Hematopoietic multipotent progenitor cell treated with erythropoietin and hydrocortisone succinate and interleukin-3 and kit ligand, for 8 days (in vitro differentiated cells): ENCODE measurements around the gene AHI1.
A peak's percentile ranks its signal among the peaks of the same experiment; 100 is the strongest.
"Not testable (repeated sequence)": the region's sequence is repeated elsewhere in the genome, so short reads cannot be mapped to it uniquely, and the experiment has no call there.

ENCODE experiments used
- DNase-seq: peaks from one replicate; pipeline ENCODE4 v3.0.0-alpha.2; 2015

AHI1 gene

GRCh38 chr6:135383766-135384165, 113.8 kb downstream of the AHI1 start:
- no peak for DNase-seq

GRCh38 chr6:135383301-135383700, 114.2 kb downstream of the AHI1 start:
- no peak for DNase-seq

GRCh38 chr6:135382182-135382628, 115.3 kb downstream of the AHI1 start:
- DNase-seq = no peak

DNA sequence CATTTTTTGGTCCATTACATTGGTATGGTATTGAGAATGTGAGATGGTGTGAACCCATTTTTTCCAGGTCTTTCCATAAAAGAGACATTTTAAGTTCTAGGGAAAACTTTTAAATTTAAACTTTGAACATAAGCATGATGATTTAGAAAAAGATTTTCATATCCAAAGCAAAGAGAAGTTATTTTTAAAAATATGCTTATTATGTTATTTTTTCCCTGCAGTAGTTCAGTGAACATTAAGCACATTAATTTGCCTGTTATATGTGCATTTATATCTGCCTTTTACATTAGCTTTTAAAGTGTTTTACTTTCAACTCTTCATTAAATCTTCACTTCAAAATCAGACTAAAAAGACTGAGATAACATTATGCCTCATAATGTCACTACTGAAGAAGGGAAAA, 116.7 kb downstream of the AHI1 start:
- DNase-seq = no peak

GRCh38 chr6:135379647-135380046, 117.9 kb downstream of the AHI1 start:
- no peak for DNase-seq

DNA sequence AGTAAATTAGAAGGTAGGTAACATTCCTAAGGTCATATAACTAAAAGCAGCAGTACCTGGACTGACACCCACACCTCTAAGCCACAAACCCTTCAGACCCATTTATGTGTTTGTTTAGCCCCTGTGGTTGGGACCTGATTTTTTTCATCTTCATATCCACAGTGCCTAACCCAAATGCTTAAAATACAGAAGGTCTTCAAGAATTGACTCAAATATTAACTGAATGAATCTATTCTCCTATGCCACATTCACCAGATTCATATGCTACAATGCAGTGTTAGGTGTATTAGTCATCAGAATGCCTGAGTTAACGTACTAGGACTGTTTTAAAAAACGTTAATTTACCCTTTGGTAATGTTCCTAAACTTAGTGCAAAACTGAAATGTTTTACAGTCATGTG, 124.8 kb downstream of the AHI1 start:
- DNase-seq = no peak

GRCh38 chr6:135363622-135364021, 133.9 kb downstream of the AHI1 start:
- not testable (repeated sequence) for DNase-seq

DNA sequence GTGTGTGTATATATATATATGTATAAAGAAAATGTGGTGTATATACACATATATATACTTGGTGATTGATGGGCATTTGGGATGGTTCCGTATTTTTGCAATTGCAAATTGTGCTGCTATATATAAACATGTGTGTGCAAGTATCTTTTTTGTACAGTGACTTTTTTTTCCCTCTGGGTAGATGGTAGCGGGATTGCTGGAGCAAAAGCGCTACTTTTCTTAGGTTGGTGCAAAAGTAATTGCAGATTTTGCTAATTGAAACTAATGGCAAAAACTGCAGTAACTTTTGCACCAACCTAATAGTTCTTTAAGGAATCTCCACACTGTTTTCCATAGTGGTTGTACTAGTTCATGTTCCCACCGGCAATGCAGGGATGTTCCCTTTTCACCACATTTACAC, 135.4 kb downstream of the AHI1 start:
- DNase-seq = no peak

DNA sequence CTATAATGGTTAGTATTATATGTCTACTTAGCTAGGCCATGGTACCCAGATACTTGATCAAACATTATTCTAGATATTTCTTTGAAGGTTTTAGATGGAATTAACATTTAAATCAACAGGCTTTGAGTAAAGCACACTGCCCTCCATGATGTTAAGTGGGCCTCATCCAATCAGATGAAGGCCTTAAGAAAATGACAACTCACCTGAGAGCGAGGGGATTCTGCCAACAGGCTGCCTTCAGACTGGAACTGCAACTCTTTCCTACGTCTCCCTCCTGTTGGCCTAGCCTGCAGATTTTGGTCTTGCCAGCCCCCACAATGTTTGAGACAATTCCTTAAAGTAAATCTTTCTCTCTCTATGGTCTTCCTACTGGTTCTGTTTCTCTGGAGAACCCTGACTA, 137.3 kb downstream of the AHI1 start:
- no peak for DNase-seq

DNA sequence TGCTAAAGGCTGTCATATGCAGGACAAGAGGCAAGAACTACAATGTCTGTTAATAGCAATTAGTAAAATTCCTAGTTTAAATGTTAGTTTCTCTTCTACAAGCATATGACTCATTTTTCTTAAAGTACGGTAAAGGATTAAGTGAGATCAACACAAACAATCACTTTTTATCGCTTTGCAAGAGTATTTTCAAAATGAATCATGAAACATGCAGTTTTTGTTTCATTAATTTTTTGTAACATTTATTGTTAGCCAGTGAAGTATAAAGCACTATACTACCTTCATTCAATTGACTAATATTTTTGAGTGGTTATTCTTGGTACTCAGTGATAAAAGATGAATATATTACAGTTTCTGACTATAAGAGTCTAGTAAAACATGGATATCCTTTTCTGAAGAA, 138.6 kb downstream of the AHI1 start:
- DNase-seq = no peak

DNA sequence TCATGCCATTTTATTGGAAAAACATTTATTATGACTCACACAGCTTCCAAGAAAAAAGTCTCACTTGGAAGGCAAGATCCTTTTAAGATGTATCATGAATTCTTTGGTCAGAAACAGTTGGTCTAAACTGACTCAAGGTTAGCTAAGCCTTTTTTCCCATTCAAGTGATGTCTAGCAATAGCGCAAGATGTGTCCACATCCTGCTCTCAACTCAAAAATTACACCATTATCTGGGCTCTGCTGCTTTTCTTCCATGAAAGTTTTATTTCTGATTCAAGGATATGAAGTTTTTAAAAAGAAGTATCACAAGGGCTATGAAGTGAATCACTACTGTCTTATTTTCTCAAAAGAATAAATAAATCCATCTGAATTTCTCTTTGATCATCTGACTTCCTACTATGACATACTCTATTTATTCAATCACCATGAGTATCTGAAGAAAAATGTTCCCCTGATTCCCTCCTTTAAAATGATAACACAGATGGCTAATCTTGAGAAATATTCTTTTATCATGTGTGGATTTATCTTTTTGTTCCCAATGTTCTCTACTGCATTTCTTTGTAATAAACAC, 139.2 kb downstream of the AHI1 start:
- DNase-seq = no peak

GRCh38 chr6:135354407-135354806, 143.1 kb downstream of the AHI1 start:
- no peak for DNase-seq

DNA sequence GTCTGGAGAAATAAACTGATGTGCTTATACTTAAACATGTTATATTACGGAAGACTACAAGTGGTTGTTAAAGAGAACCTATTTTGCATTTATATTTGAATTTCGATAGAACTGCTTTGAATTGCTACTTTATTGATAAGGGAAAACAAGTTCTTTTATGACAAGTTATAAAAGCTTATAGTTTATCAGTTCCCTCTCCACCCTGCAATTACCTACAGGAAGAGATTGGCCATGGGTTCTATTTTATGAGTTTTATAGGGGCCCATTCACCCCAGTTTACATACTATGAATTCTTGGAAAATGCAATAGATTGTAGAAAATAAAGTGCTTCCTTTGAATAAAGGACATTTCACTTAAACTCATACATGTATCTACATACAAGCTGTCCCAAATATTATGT, 144.4 kb downstream of the AHI1 start:
- DNase-seq = no peak

- DNase-seq = no peak
Observed at GRCh38 chr6:135351635-135352034, 145.9 kb downstream of the AHI1 start.

GRCh38 chr6:135347887-135348286, 149.7 kb downstream of the AHI1 start:
- no peak for DNase-seq

DNA sequence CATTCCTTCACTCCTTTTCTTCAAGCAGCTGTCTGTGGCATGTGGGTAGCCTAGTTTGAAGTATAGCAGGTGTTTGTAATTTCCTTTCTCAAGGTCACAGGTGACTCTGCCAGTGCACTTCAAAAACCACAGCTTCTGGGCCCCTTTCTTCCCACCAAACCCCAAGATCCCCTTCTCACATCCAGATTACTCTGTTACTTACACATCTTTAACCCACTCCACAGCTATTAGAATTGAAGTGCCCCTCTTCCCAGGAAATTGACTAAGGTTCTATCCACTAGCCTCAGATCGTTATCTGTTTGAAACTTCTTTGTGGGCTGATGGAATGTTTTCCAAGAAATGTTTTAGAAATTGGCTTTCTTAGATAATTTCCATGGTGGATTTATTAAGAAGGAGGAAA, 150.8 kb downstream of the AHI1 start:
- DNase-seq = no peak

- no peak for DNase-seq
Observed at GRCh38 chr6:135344526-135344925, 153.0 kb downstream of the AHI1 start.

DNA sequence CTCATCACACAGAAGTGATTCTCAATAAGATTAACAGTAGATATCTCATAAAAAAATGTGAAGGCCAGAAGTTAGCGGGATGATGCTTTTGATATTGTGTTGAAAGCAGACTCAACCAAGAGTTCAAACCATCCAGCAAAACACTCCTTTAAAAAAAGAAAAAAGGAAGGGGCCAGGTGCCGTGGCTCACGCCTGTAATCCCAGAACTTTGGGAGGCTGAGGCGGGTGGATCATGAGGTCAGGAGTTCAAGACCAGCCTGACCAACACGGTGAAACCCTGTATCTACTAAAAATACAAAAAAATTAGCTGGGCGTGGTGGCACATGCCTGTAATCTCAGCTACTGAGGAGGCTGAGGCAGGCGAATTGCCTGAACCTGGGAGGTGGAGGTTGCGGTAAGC, 157.6 kb downstream of the AHI1 start:
- not testable (repeated sequence) for DNase-seq

DNA sequence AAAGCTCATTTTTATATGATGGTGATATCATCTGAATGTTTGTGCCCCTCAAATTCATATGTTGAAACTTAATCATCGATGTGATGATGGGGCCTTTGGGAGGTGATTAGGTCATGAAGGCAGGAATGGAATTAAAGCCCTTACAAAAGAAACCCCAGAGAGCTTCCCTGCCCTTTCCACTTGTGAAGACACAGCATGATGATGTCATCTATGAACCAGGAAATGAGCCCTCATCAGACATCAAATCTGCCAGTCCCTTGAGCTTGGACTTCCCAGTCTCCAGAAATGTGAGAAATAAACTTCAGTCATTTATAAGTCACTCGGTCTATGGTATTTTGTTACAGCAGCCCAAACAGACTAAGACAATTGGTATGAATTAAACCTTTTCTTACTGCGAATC, 163.4 kb downstream of the AHI1 start:
- DNase-seq = no peak

DNA sequence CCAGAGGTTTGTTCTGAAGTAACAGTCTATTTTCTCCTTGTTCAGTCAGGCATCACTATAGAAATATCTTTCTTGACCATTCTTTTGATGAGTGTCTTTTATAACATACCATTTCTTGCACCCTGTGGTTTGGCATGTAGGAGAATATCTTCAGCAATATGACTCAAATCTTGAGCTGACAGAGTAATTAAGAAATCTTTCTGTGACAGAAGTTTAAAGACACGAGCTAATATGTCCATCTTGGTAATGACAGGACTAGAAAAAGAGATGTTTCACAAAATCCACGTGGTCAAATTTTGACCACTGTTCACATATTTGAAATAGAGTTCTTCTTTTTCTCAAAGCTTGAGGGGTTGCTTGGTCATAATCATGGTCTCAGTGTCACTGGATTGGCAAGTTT, 166.5 kb downstream of the AHI1 start:
- no peak for DNase-seq

DNA sequence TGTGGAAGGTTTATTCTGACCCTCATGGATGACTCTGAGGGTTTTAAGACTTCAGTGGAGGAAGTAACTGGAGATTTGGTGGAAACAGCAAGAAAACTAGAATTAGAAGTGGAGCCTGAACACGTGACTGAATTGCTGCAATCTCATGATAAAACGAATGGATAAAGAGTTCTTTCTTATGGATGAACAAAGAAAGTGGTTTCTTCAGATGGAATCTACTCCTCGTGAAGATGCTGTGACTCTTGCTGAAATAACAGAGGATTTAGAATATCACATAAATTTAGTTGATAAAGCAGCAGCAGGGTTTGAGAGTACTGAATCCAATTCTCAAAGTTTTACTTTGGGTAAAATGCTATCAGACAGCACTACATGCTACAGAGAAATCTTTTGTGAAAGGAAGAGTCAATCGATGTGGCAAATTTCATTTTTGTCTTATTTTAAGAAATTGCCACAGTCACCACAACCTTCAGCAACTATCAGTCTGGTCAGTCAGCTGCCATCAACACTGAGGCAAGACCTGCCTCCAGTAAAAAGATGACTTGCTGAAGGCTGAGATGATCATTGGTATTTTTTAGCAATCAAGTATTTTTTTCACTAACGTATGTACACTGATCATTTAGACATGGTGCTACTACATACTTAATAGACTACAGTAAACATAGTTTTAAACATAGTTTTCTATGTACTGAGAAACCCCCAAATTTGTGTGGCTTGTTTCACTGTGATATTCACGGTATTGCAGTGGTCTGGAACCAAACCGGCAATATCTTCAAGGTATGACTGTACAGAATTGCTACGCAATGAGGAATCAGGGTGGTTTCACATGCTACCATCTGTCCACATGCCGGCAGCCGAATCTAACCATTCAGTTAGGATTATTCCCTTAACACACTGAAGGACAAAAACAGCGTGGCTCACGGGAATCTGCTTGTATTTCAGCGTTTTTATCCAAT, 167.4 kb downstream of the AHI1 start:
- DNase-seq = no peak

DNA sequence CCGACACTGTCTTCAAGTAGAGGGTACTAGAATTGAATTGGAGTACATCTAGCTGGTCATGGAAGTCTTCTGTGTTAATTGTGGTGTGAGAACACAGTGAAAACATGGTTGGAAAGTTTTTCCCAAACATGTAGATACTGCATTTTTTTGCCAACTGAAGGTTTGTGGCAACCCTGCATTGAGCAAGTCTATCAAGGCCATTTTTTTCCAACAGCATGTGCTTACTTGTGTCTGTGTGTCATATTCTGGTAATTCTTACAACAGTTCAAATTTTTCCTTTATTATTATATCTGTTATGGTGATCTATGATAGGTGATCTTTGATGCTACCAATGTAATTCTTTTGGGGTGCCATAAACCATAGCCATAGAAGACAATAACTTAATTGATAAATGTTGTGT, 169.4 kb downstream of the AHI1 start:
- no peak for DNase-seq

DNA sequence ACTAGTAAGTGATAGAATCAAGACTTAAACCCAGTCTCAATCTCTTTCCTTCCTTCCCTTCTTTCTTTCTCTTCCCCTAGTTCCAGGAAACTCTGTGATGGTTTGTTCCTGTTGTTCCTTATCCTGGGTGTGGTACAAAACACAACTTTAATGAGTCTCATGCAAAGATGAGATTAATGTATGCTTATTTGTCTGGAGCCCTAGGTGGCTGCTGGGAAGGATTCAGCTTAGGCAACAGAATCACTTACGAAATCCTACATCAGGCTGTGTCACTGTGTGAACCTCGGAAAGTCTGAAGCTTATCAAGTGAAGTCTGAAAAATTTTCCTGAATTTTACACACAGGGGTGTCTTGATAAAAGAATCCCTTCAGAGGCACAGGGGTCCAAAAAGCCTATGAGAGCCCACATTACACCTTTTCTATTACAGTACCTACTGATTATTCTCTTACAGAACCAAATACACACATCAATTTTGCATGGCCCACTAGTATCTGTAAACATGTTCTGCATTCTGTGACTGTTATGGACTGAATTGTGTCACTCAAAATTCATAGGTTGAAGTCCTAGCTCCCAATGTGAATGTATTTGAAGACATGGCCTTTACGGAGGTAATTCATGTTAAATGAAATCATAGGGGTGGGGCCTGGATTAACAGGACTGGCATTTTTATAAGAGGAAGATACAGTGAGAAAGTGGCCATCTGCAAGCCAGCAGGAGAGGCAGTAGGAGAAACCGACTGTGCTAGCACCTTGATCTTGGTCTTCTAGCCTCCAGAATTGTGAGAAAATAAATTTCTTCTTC, 171.7 kb downstream of the AHI1 start:
- peak; percentile 95 for DNase-seq

DNA sequence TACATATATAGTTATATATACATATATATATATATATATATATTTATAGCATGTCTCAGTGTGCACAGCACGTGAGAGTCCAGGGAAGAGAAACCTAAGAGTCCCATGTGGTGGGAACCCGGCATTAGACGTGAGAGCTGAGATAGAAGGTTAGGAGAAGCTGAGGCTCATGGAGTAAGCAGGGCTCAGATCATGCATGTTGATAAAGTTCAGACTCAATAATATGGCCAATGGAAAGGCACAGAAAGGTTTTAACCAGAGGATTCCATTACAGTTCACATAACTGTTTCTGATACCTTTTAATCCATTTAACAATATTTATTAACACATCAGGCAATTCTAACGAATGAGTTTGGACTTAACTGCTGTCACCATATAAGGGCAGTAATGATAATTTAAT, 173.0 kb downstream of the AHI1 start:
- peak; percentile 18 for DNase-seq
